GM19043 (cell line): ENCODE data around the gene PROCR.
"Not testable (repeated sequence)": the region's sequence is repeated elsewhere in the genome, so short reads cannot be mapped to it uniquely, and the experiment has no call there.

ENCODE experiments used
- ATAC-seq: cut with Tn5 transposase; IDR thresholded peaks from one replicate; pipeline ENCODE4 v1.9.1; 2021; ENCODE audit warnings: low read depth; ENCODE audit not compliant: unreplicated experiment

Gene PROCR

GRCh38 chr20:35164531-35164930, 7.3 kb upstream of the PROCR start:
- not testable (repeated sequence) for ATAC-seq

- ATAC-seq, result no peak
These were observed 6.4 kb upstream of the PROCR start for GRCh38 chr20:35165221-35166185.

- no peak for ATAC-seq
These were observed 5.5 kb upstream of the PROCR start for GRCh38 chr20:35166242-35166830.

GRCh38 chr20:35167787-35168186, 4.1 kb upstream of the PROCR start:
- ATAC-seq, result no peak

GRCh38 chr20:35168701-35169409, 3.0 kb upstream of the PROCR start:
- ATAC-seq, result not testable (repeated sequence)

GRCh38 chr20:35171438-35171752, 477 bp upstream of the PROCR start:
- no peak for ATAC-seq

GRCh38 chr20:35172434-35172806, 548 bp downstream of the PROCR start:
- no peak for ATAC-seq

GRCh38 chr20:35173576-35174192, 1.8 kb downstream of the PROCR start:
- ATAC-seq, result no peak

GRCh38 chr20:35174458-35175216, 2.8 kb downstream of the PROCR start:
- ATAC-seq, result no peak

- no peak for ATAC-seq
These were observed 4.3 kb downstream of the PROCR start for GRCh38 chr20:35176132-35176531.

GRCh38 chr20:35179292-35180212, 7.7 kb downstream of the PROCR start:
- ATAC-seq, result no peak

GRCh38 chr20:35180266-35180665, 8.4 kb downstream of the PROCR start:
- no peak for ATAC-seq

- ATAC-seq, result no peak
These were observed 9.9 kb downstream of the PROCR start for GRCh38 chr20:35181731-35182130.

- ATAC-seq, result not testable (repeated sequence)
These were observed 14.9 kb downstream of the PROCR start for GRCh38 chr20:35186691-35187289.

GRCh38 chr20:35187584-35188190, 15.8 kb downstream of the PROCR start:
- no peak for ATAC-seq

GRCh38 chr20:35189223-35189622, 17.4 kb downstream of the PROCR start:
- ATAC-seq, result not testable (repeated sequence)

- no peak for ATAC-seq
These were observed 18.7 kb downstream of the PROCR start for GRCh38 chr20:35190556-35190955.

GRCh38 chr20:35191419-35192117, 19.7 kb downstream of the PROCR start:
- no peak for ATAC-seq
